ENCODE measurements around the gene SF3A2.

Gene SF3A2

GRCh38 chr19:2236314-2237050 is at the start of gene SF3A2, which contains the start of gene PLEKHJ1:
TSS of gene SF3A2 (plus strand) at chr19:2236824. CDS start at chr19:2243419, 6,595 bp downstream.
TSS of gene PLEKHJ1 (minus strand) at chr19:2236329. CDS start at chr19:2236248, 81 bp downstream.
- peak within 1 kb of the TSS; percentile 76 for H3K4me3 ChIP-seq (ENCODE audit: control insufficient read depth, low read depth, low read length)
- peak; percentile 97 for DNase-seq (ENCODE audit: low read depth)
- TF ChIP-seq CTCF (conservative IDR thresholded peaks at IDR 0.05; ENCODE audit: control insufficient read depth, insufficient read depth, low read depth, low read length) = peak; percentile 67

- H3K4me3 ChIP-seq (ENCODE audit: control insufficient read depth, low read depth, low read length) = no peak overlapping the region
- TF ChIP-seq CTCF (conservative IDR thresholded peaks at IDR 0.05; ENCODE audit: control insufficient read depth, insufficient read depth, low read depth, low read length) = no peak
- DNase-seq (ENCODE audit: low read depth) = no peak
These were observed 49.5 kb upstream of the SF3A2 start for GRCh38 chr19:2187159-2187558.

GRCh38 chr19:2188708-2189385 is 47.8 kb upstream of the SF3A2 start:
- peak; percentile 90 for DNase-seq (ENCODE audit: low read depth)
- no peak for TF ChIP-seq CTCF (conservative IDR thresholded peaks at IDR 0.05; ENCODE audit: control insufficient read depth, insufficient read depth, low read depth, low read length)
- H3K4me3 ChIP-seq (ENCODE audit: control insufficient read depth, low read depth, low read length) = no peak overlapping the region

GRCh38 chr19:2189880-2190279 is 46.7 kb upstream of the SF3A2 start:
- no peak for DNase-seq (ENCODE audit: low read depth)
- TF ChIP-seq CTCF (conservative IDR thresholded peaks at IDR 0.05; ENCODE audit: control insufficient read depth, insufficient read depth, low read depth, low read length) = no peak
- no peak overlapping the region for H3K4me3 ChIP-seq (ENCODE audit: control insufficient read depth, low read depth, low read length)

GRCh38 chr19:2190848-2191455 is 45.7 kb upstream of the SF3A2 start:
- no peak for DNase-seq (ENCODE audit: low read depth)
- no peak overlapping the region for H3K4me3 ChIP-seq (ENCODE audit: control insufficient read depth, low read depth, low read length)
- no peak for TF ChIP-seq CTCF (conservative IDR thresholded peaks at IDR 0.05; ENCODE audit: control insufficient read depth, insufficient read depth, low read depth, low read length)

GRCh38 chr19:2191456-2192310 is 44.9 kb upstream of the SF3A2 start:
- DNase-seq (ENCODE audit: low read depth) = no peak

More at GRCh38 chr19:2191456-2192310, 44.9 kb upstream of the SF3A2 start:
- TF ChIP-seq CTCF (conservative IDR thresholded peaks at IDR 0.05; ENCODE audit: control insufficient read depth, insufficient read depth, low read depth, low read length) = no peak
- no peak overlapping the region for H3K4me3 ChIP-seq (ENCODE audit: control insufficient read depth, low read depth, low read length)
